HepG2 (cell line): ENCODE measurements around the gene TRAPPC4. TPM values are rescaled to one million over a fixed set of nuclear protein-coding genes. Genes with fewer than 3 reads are reported as not detected.

Experiments
- ASH2L ChIP-seq: fragments of 300-600, 200-600 bp; sonication (generic); IDR thresholded peaks from 2 replicates; pipeline ENCODE4 v1.7.0; 2017; ENCODE audit warnings: low read depth, mild to moderate bottlenecking, moderate library complexity, mixed read lengths, low read length; ENCODE audit not compliant: insufficient read length
- CEBPB ChIP-seq: IDR thresholded peaks from 2 replicates; pipeline ENCODE4 v1.6.1; 2011; ENCODE audit warnings: low read depth, low read length, improper control_type of control experiment, borderline replicate concordance
- ELF3 ChIP-seq: IDR thresholded peaks from 2 replicates; pipeline ENCODE4 v1.6.1; 2016; ENCODE audit warnings: missing genetic modification reagents, missing compliant biosample characterization
- NFKB2 ChIP-seq: sonication (generic); formaldehyde crosslinking; IDR thresholded peaks from 2 replicates; pipeline ENCODE4 v1.4.0; 2020; ENCODE audit warnings: missing genetic modification reagents, borderline replicate concordance
- NRL ChIP-seq: sonication (generic); formaldehyde crosslinking; IDR thresholded peaks from 2 replicates; pipeline ENCODE4 v1.5.0; 2020; ENCODE audit warnings: missing genetic modification reagents, mild to moderate bottlenecking, moderate library complexity, borderline replicate concordance
- PAX8 ChIP-seq: sonication (generic); formaldehyde crosslinking; IDR thresholded peaks from 2 replicates; pipeline ENCODE4 v1.8.0; 2022; ENCODE audit warnings: mild to moderate bottlenecking, missing genetic modification reagents, borderline replicate concordance
- THAP11 ChIP-seq: IDR thresholded peaks from 2 replicates; pipeline ENCODE4 v1.6.1; 2016; ENCODE audit warnings: missing biosample characterization, missing genetic modification reagents
- YEATS2 ChIP-seq: sonication (generic); formaldehyde crosslinking; IDR thresholded peaks from 2 replicates; pipeline ENCODE4 v1.4.0; 2020; ENCODE audit warnings: missing genetic modification reagents, borderline replicate concordance
- ZNF225 ChIP-seq: sonication (generic); formaldehyde crosslinking; IDR thresholded peaks from 2 replicates; pipeline ENCODE4 v1.4.0; 2020; ENCODE audit warnings: mild to moderate bottlenecking, missing genetic modification reagents
- ZNF276 ChIP-seq: sonication (generic); formaldehyde crosslinking; IDR thresholded peaks from 2 replicates; pipeline ENCODE4 v1.4.0; 2020; ENCODE audit warnings: mild to moderate bottlenecking, low read depth, missing genetic modification reagents
- ZNF281 ChIP-seq: sonication (generic); formaldehyde crosslinking; IDR thresholded peaks from 2 replicates; pipeline ENCODE4 v1.4.0; 2020; ENCODE audit warnings: missing genetic modification reagents, borderline replicate concordance
- ZNF430 ChIP-seq: sonication (generic); formaldehyde crosslinking; IDR thresholded peaks from 2 replicates; pipeline ENCODE4 v1.9.0; 2021; ENCODE audit warnings: mild to moderate bottlenecking, missing genetic modification reagents
- ZNF83 ChIP-seq: sonication (generic); formaldehyde crosslinking; IDR thresholded peaks from 2 replicates; pipeline ENCODE4 v1.4.0; 2020; ENCODE audit warnings: missing genetic modification reagents, mild to moderate bottlenecking, borderline replicate concordance
- polyA plus RNA-seq, 8 experiments: library from polyadenylated mRNA; depleted of rRNA in 3 of 8; stranded (reverse) in 7 of 8; unstranded in 1 of 8; fragments of >200 nt; fragmentation: Illumina TruSeq in 4 of 8; extraction: Trizol in 4 of 8; gene quantifications; 2 replicates each; pipeline versions ENCODE4 v1.2.1 to v1.2.3, GENCODE V29; 2011 to 2016; ENCODE audit warnings: low read depth in 4 of 8, missing spikeins in 1 of 8, mixed read lengths in 1 of 8; ENCODE audit not compliant: insufficient read depth in 1 of 8
- total RNA-seq, 5 experiments: library from RNA; depleted of rRNA; stranded (reverse); fragments of >200 nt; fragmentation: Illumina TruSeq; extraction: Trizol; gene quantifications; 2 replicates each; pipeline ENCODE4 v1.2.3, GENCODE V29; 2016; ENCODE audit warnings: low read depth in 1 of 5
- TF ChIP-seq, protein P1 (sequence below): sonication (generic); formaldehyde crosslinking; IDR thresholded peaks from 2 replicates; pipeline ENCODE4 v1.8.1; 2022; ENCODE audit warnings: low read depth, mild to moderate bottlenecking, missing genetic modification reagents
- TF ChIP-seq, protein P2 (sequence below): sonication (generic); formaldehyde crosslinking; IDR thresholded peaks from 2 replicates; pipeline ENCODE4 v1.9.0; 2021; ENCODE audit warnings: missing genetic modification reagents, borderline replicate concordance
- TF ChIP-seq, protein P3 (sequence below), 2 experiments: sonication (generic) in 1 of 2; formaldehyde crosslinking in 1 of 2; IDR thresholded peaks; 2 replicates each; pipeline versions ENCODE4 v1.5.1 to v1.6.1; 2011 to 2020; ENCODE audit warnings: borderline replicate concordance in 1 of 2, low read depth in 1 of 2, low read length in 1 of 2, mild to moderate bottlenecking in 1 of 2, missing genetic modification reagents in 1 of 2, moderate library complexity in 1 of 2

TRAPPC4 gene
- total and polyA plus RNA-seq, 2 of the 13 experiments (the other 11 are each of a cell fraction or from before 2014, with no cell fraction given), result 97.4 to 140 TPM

DNA sequence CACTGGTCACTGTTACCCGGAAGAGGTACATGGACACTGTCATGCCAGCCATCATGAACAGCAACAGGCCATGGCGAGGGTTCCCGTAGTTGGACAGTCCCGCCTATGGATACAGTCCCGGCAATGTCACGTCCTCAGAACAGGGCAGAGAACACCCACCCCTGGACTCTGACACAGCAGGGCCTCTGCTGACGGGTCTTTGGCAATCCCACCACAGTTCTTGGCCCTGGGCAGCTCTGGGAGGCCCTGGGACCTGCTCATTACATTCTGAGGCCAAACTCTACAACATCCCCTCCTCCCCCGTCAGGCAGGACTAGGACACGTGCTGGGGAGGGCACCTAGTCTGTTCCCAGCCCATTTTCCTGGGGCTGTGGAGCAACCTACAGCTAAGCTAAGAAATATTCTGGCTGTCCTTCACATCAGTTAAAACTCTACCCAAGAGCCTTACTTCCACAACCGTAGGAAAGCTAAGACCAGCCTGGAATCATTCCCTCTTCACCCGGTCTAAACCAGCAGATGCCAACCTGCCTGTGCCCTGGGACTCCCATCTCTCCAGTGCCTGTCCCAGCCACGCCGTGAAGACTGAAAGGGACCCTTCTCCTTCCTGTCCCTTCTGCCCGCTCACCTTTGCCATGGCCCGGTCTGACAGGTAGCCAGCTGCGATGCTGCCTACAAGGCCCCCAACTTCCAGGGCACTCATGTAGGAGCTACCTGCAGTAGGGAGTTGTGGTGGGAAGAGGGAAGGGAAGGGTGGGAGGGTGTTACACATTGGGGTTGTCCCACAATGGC, 7.6 kb downstream of the TRAPPC4 start (continued):
- peak; percentile 13 for TF ChIP-seq ASH2L
- TF ChIP-seq NFKB2 (CRISPR knock-in tag), result peak; percentile 33; the same call in 1 of the 2 replicates
- no peak; the same call in 1 of the 2 replicates for TF ChIP-seq NRL (CRISPR knock-in tag)
- TF ChIP-seq CEBPB, result peak; percentile 60; the same call in 1 of the 2 replicates
- no peak for TF ChIP-seq ZNF83
- TF ChIP-seq ZNF281 (CRISPR knock-in tag), result peak; percentile 51; the same call in 1 of the 2 replicates
- TF ChIP-seq, protein P1, sequence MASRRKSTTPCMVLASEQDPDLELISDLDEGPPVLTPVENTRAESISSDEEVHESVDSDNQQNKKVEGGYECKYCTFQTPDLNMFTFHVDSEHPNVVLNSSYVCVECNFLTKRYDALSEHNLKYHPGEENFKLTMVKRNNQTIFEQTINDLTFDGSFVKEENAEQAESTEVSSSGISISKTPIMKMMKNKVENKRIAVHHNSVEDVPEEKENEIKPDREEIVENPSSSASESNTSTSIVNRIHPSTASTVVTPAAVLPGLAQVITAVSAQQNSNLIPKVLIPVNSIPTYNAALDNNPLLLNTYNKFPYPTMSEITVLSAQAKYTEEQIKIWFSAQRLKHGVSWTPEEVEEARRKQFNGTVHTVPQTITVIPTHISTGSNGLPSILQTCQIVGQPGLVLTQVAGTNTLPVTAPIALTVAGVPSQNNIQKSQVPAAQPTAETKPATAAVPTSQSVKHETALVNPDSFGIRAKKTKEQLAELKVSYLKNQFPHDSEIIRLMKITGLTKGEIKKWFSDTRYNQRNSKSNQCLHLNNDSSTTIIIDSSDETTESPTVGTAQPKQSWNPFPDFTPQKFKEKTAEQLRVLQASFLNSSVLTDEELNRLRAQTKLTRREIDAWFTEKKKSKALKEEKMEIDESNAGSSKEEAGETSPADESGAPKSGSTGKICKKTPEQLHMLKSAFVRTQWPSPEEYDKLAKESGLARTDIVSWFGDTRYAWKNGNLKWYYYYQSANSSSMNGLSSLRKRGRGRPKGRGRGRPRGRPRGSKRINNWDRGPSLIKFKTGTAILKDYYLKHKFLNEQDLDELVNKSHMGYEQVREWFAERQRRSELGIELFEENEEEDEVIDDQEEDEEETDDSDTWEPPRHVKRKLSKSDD (CRISPR knock-in tag), result 0 out of 2 replicates have a peak, but pooled peaks have one; percentile 24
- TF ChIP-seq, protein P2, sequence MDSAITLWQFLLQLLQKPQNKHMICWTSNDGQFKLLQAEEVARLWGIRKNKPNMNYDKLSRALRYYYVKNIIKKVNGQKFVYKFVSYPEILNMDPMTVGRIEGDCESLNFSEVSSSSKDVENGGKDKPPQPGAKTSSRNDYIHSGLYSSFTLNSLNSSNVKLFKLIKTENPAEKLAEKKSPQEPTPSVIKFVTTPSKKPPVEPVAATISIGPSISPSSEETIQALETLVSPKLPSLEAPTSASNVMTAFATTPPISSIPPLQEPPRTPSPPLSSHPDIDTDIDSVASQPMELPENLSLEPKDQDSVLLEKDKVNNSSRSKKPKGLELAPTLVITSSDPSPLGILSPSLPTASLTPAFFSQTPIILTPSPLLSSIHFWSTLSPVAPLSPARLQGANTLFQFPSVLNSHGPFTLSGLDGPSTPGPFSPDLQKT (CRISPR knock-in tag), result no peak
- TF ChIP-seq ZNF276, result no peak
- no peak for TF ChIP-seq ZNF225 (CRISPR knock-in tag)
- no peak for TF ChIP-seq YEATS2 (CRISPR knock-in tag)
- TF ChIP-seq, protein P3, sequence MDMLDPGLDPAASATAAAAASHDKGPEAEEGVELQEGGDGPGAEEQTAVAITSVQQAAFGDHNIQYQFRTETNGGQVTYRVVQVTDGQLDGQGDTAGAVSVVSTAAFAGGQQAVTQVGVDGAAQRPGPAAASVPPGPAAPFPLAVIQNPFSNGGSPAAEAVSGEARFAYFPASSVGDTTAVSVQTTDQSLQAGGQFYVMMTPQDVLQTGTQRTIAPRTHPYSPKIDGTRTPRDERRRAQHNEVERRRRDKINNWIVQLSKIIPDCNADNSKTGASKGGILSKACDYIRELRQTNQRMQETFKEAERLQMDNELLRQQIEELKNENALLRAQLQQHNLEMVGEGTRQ (IDR thresholded peaks at IDR 0.05; ENCODE audit: low read depth, low read length), result 0 out of 2 replicates have a peak, but pooled peaks have one; percentile 9
- TF ChIP-seq, protein P3 (CRISPR knock-in tag; IDR thresholded peaks at IDR 0.05; ENCODE audit: borderline replicate concordance), result no peak
- TF ChIP-seq PAX8 (CRISPR knock-in tag), result no peak
- TF ChIP-seq ELF3 (CRISPR knock-in tag), result no peak
- 0 out of 2 replicates have a peak, but pooled peaks have one; percentile 10 for TF ChIP-seq ZNF430 (CRISPR knock-in tag)
- TF ChIP-seq THAP11, result no peak
